NCI-H2171 (cell line): ENCODE measurements around the gene TRPM3.

ENCODE experiments used
- DNase-seq: peaks from one replicate; lab custom pipeline; 2025; lab: John Stamatoyannopoulos, UW

TRPM3 gene

DNA sequence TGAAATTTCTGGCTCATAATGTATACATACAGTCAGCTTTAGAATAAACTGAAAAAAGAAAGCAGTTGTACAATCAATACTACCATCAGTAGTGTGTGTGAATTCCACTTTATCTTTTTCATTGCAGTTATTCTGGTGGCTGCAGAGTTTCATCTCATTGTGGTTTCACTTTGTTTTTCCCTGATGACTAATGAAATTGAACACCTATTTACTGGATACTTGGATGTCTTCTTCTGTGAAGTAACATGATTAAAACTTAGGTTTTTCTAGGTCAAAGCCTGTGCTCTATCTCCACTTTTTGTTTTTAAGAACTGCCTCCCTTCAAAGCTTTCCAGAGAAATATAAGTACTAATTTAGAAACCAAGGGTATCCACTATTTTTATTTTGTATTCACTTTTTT, 174.3 kb downstream of the TRPM3 start:
- no peak for DNase-seq

- DNase-seq: no peak
Measured at GRCh38 chr9:70945301-70945700, 176.1 kb downstream of the TRPM3 start.

DNA sequence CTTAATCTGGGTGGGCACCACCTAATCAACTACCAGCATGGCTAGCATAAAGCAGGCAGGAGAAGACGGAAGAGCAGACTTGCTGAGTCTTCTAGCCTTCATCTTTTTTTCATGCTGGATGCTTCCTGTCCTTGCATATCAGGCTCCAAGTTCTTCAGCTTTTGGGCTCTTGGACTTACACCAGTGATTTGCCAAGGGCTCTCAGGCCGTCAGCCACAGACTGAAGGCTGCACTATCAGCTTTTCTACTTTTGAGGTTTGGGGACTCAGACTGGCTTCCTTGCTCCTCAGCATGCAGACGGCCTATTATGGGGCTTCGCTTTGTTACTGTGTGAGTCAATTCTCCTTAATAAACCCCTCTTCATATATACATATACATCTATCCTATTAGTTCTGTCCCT, 180.2 kb downstream of the TRPM3 start:
- no peak for DNase-seq

GRCh38 chr9:70940605-70941004, 180.8 kb downstream of the TRPM3 start:
- DNase-seq: no peak

GRCh38 chr9:70936536-70936935, 184.9 kb downstream of the TRPM3 start:
- DNase-seq: no peak

- DNase-seq: no peak
Measured at GRCh38 chr9:70935856-70936255, 185.6 kb downstream of the TRPM3 start.

GRCh38 chr9:70934642-70935041, 186.8 kb downstream of the TRPM3 start:
- DNase-seq: no peak

DNA sequence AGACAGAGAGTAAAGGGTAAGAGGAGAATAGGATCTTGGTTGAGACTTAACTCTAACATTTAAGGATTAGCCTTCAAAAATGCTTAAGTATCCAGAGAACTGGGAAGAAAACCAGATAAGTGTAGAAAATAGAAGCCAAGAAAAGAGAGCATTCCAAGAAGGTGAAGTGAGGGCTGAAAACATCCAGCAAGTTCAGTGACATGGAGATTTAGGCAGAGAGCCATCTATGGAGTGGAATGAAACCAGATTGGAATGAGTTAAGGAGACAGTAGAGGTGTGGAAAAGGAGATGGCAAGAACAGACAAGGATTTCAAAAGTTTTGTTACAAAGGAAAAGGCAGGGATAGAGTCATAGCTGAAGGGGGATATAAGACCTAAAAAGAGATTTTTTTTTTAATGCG, 188.1 kb downstream of the TRPM3 start:
- no peak for DNase-seq

GRCh38 chr9:70932097-70932496, 189.3 kb downstream of the TRPM3 start:
- no peak for DNase-seq

DNA sequence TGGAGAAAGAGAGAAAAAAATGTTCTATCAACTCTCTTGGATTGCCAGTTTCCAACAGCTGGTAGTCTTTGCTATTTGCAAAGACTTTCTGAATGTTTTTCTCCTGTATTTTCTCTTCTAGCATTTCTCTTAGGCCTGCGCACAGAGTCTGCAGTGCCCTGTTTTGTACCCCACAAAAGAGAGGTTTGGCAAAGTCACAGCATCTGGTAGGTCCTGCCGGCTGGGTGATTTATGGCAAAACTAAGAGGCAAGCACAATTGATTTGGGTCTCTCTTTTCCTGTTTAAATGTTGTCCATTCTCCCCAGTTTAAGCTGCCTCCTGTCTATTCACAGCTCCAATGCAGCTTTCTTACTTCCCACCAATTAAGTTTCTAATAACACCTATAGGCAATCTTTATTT, 193.9 kb downstream of the TRPM3 start:
- no peak for DNase-seq

GRCh38 chr9:70924895-70925547, 196.4 kb downstream of the TRPM3 start:
- DNase-seq: peak; percentile 10

DNA sequence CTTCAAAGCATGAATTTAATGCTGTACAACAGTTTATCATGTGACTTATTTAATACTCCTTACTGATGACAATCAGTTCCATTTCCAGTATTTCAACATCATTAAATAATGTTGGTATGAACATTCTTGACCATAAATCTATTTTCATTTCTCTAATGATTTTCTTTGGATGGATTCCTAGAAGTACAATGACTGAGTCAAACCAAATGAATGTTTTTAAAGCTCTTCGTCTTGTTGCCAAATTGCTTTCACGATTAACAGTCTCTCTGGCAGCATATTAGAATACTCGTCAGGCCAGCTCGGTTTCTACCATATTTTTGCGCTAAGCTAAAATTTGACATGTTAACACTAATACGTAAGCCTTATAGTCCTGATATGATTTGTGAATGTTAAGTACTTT, 197.0 kb downstream of the TRPM3 start:
- DNase-seq: no peak

- no peak for DNase-seq
Measured at GRCh38 chr9:70923961-70924360, 197.5 kb downstream of the TRPM3 start.

DNA sequence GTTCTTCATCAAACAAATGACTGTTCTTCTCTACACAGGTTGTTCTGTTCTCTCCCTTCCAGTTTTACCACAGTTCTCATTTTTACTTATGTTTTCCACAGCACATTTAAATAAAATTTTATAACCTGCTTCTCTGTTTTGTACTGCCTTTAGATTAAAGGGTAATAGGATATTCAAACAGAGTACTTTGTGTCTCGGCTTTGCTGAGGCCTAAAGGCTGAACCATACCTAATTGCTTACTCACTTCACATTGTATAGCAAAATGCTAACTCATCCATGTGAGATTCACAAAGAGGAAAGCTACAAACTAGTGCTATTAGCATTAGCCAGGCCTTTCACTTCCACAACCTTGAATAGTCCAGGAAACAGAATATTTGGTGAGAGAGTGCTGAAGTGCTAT, 200.3 kb downstream of the TRPM3 start:
- DNase-seq: no peak

DNA sequence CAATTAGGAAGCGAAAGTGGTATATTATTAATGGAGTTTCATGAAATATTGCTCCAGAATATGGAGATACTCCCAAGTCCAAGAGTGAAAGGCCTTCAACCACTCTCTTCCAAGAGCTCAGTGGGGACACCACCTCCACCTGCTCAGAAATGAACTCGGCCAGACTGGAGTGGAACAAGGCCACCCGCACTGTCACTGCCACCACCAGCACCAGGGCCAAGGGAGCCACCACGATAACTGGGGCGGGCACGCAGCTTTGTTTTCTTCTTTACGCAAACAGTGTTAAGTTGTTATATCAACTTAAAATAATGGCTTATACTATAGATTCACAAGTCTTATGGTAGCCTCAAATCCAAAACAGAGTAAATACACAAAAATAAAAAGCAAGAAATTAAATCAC, 204.1 kb downstream of the TRPM3 start:
- no peak for DNase-seq

DNA sequence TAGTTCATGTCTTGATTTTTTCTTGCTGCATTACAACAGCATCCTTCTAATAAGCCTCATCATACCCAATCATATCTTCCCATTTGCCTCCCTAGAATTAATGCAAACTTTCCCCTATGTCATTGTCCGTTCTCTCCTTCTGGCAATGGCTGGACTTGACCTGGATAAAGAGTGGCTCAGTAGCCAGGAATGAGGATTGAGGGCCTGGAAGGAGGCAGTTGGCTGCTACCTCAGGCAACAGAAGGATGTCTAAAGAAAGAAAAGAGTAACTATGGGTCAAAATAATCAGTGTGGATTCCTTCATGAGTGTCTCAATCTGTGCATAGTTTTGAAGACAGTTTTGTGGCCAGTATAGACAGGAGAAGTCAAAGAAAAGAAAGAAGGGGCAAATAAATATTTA, 209.6 kb downstream of the TRPM3 start:
- no peak for DNase-seq

DNA sequence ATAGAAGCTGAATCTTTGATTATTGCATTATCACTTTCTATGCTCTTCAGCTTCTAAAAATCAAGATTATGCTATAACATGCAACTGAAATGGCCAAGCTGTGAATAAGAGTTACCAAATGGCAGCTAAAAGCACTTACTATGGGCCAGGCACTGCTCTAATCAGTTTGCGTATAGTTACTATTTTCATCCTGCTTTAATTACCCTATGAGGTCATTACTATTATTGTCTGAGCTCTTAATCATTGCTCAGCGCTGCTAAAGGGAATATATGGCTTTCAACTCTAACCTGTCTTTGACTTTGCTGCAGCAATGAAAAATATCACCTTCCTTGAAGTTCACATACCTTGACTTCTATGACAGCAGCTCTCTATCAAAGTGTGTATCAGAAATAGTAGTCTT, 210.8 kb downstream of the TRPM3 start:
- no peak for DNase-seq

GRCh38 chr9:70902692-70903131, 218.7 kb downstream of the TRPM3 start:
- DNase-seq: no peak

DNA sequence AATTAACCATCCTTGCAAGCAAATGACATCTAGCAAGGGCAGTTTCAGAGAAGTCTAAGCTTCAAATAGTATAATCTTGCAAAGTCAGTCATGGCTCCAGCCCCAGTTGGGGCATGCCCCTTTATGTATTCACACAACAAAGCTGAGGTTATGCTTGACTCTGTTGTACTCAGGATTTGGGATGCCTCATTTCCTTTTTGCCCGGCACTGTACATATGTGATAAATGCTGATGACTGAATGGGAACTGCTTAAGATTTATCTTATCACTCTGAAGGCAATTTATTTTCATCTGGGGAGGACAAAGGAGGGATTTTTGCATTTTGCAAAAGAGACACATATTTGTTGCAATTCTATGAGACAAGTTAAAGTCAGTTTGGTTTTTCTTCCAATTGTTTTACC, 219.2 kb downstream of the TRPM3 start:
- DNase-seq: no peak

- no peak for DNase-seq
Measured at GRCh38 chr9:70901746-70902145, 219.7 kb downstream of the TRPM3 start.

DNA sequence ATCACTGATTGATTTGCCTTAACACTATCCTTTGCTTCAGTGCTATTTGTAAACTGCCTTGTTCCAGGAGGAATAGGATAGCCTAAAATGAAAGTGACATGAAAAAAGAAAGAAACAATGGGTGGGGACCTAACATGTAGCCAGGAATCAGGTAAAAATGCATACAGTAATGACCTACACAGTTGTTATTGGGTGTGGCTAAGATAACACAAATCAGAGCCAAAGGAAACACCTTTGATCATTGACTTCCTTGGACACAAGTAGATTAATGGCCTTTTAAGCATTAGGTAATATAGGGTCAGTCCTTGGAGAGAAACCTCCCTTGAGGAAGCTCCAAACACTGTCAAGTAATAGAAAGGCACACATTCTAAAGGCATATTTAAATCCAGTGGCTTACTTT, 220.4 kb downstream of the TRPM3 start:
- DNase-seq: no peak

DNA sequence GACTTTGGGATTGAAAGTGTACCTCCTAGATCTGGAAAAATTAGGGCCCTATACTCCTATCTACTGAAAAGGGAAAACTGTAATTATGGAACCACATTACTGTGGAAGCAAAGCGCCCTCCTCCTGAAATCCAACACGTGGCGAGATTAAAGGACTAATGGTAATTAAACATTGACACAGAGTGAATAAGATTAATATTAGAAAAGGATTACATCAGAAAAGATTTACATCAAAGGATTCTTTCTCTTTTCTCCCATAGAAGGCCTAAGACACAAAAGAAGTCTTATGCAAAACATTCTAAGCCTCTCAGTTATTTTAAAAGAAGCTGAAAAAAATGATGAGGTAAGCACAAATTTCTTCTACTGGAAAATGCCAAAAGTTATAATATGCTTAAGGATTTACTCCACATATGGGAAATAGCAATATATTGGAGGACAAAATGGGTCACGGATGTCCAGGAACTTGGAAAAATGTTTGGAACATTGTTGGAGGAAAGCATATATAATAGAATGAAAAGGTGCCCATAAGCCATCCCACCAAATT, 227.8 kb downstream of the TRPM3 start:
- no peak for DNase-seq

GRCh38 chr9:70888471-70888870, 232.9 kb downstream of the TRPM3 start:
- no peak for DNase-seq

GRCh38 chr9:70887826-70888225, 233.6 kb downstream of the TRPM3 start:
- no peak for DNase-seq
